IMR-90 (cell line): ENCODE measurements around the gene DACT2.

Experiments
- CTCF ChIP-seq: conservative IDR thresholded peaks from 2 replicates; pipeline ENCODE4 v1.5.1; 2012; ENCODE audit warnings: mild to moderate bottlenecking, low read depth, low read length, improper control_type of control experiment
- POLR2A ChIP-seq: IDR thresholded peaks from 2 replicates; pipeline ENCODE4 v1.6.1; 2012; ENCODE audit warnings: mild to moderate bottlenecking, low read depth, low read length
- RFX5 ChIP-seq: IDR thresholded peaks from 2 replicates; pipeline ENCODE4 v1.8.0; 2012; ENCODE audit warnings: low read depth, mild to moderate bottlenecking, low read length, moderate library complexity
- SMC3 ChIP-seq: fragments of 150-350 bp; IDR thresholded peaks from 2 replicates; pipeline ENCODE4 v1.6.1; 2016; ENCODE audit warnings: low read depth, mild to moderate bottlenecking, antibody characterized with exemption, low read length, moderate library complexity
- USF2 ChIP-seq: fragments of 150-350 bp; IDR thresholded peaks from 2 replicates; pipeline ENCODE4 v1.6.1; 2017; ENCODE audit warnings: mild to moderate bottlenecking, antibody characterized with exemption, low read length, low read depth

- no peak for TF ChIP-seq CTCF
- TF ChIP-seq POLR2A: no peak
- TF ChIP-seq SMC3: no peak
- TF ChIP-seq RFX5: no peak
- TF ChIP-seq USF2: no peak
Observed at GRCh38 chr6:168304752-168305015, 14.9 kb downstream of the DACT2 start.
